ENCODE data around the gene CCSAP. TPM values are rescaled to one million over a fixed set of nuclear protein-coding genes. Genes with fewer than 3 reads are reported as not detected.
"Not testable (repeated sequence)": the region's sequence is repeated elsewhere in the genome, so short reads cannot be mapped to it uniquely, and the experiment has no call there.

CCSAP gene
- polyA plus RNA-seq, 1 donor from 2014 or later = 2.2 TPM

DNA sequence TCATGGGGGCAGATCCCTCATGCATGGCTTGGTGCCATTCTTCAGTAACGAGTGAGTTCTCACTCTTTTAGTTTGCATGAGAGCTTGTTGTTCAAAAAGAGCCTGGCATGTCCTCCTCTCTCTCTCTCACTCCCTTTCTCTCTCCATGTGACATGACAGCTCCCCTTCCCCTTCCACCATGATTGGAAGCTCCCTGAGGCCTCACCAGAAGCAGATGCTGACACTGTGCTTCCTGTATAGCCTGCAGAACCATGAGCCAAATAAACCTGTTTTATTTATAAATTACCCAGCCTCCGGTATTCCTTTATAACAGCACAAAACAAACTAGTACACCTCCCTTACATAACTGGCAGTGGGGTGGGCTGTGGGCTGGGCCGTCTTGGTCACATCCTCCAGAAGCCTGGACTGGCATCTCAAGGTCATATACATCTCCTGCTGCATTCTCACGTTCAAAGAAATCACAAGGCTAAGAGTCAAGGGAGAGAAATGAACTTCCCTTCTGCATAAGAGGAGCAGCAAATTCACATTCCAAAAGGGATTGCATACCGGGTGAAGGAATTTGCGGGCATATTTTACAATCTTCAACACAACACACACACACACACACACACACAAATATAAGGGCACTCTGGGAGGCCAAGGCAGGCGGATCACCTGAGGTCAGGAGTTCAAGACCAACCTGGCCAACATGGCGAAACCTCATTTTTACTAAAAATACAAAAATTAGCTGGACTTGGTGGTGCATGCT, 2.3 kb upstream of the CCSAP start:
- H3K27ac Mint-ChIP-seq = peak overlapping the region in 1 of 3 donors; percentile 70
- no peaks in the 10 kb centered on the region for H3K36me3 Mint-ChIP-seq
- H3K27me3 Mint-ChIP-seq = peaks cover 17% of the 10 kb centered on the region
- peak overlapping the region; percentile 30 to 91 (median 60) for H3K4me3 Mint-ChIP-seq
- H3K4me1 Mint-ChIP-seq = peaks cover 19 to 25% (median 19%) of the 10 kb centered on the region in 3 donors
- H3K9me3 Mint-ChIP-seq = no peaks in the 10 kb centered on the region

- Mint-ChIP-seq H3K27me3 (peaks cover 12% of the 10 kb centered on the region), H3K4me1 (peaks cover 19 to 33% (median 25%) of the 10 kb centered on the region in 3 donors), H3K9me3 (no peaks in the 10 kb centered on the region), H3K36me3 (no peaks in the 10 kb centered on the region), H3K27ac (peak overlapping the region in 1 of 3 donors; percentile 70), H3K4me3 (peak overlapping the region; percentile 73 to 91 (median 86))
Observed at GRCh38 chr1:229344139-229344538, 1.3 kb upstream of the CCSAP start.

DNA sequence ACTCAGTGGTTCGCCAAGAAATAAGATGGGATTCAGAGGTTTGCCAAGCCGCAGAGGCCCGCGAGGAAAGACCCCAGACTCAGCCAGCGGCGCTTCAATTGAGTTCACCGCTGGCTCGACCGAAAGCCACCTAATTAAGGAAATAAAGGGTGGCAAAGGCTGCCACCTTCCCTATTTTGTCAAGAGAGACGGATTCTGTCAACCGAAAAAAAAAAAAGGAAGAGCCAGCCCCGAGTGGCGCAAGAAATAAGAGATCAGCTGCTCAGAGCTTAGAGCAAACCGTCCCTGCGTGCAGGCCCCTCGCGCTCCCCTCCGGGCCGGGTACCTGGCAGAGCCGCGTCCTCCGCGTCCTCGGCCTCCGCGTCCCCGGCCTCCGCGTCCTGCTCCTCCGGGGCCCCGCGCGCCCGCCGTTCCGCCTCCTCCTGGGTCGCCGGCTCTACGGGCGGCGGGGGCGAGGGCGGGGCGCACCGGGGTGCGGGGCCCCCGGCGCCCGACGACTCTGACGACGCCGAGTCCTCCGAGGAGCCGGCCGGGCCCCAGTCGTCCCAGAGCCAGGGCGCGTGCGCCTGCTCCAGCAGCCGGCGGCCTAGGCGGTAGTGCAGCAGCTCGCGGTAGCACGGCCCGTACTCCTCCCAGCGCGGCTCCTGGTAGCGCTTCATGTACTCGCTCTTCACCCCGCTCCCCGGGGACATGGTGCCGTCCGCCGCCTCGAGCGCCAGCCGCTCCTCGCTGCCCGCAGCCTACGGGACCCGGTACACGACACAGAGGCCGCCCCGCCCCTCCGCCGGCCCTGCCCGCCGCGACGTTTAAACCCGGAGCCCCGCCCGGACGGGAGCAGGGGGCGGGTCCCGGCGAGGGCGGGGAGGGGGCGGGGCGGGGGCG, 832 bp downstream of the CCSAP start:
- H3K4me3 Mint-ChIP-seq = peak overlapping the region; percentile 88 to 97 (median 92)
- H3K27ac Mint-ChIP-seq = peak overlapping the region; percentile 80 to 82 (median 81)
- H3K9me3 Mint-ChIP-seq = no peaks in the 10 kb centered on the region
- peaks cover 28 to 50% (median 33%) of the 10 kb centered on the region in 3 donors for H3K4me1 Mint-ChIP-seq
- H3K27me3 Mint-ChIP-seq = peaks cover 9% of the 10 kb centered on the region
- peaks cover 3% of the 10 kb centered on the region for H3K36me3 Mint-ChIP-seq

GRCh38 chr1:229340496-229340895, 2.4 kb downstream of the CCSAP start:
- H3K4me3 Mint-ChIP-seq = peak overlapping the region; percentile 70 to 97 (median 90)

GRCh38 chr1:229339520-229339919, 3.3 kb downstream of the CCSAP start:
- Mint-ChIP-seq H3K27ac (peak overlapping the region in 1 of 3 donors; percentile 55), H3K27me3 (no peaks in the 10 kb centered on the region), H3K4me3 (peak overlapping the region in 1 of 4 donors; percentile 87), H3K4me1 (peaks cover 28 to 49% (median 33%) of the 10 kb centered on the region in 3 donors), H3K9me3 (peaks cover 0 to 2% (median 0%) of the 10 kb centered on the region in 3 donors), H3K36me3 (peaks cover 5% of the 10 kb centered on the region)

More at GRCh38 chr1:229340496-229340895, 2.4 kb downstream of the CCSAP start:
- no peaks in the 10 kb centered on the region for H3K9me3 Mint-ChIP-seq
- peaks cover 3% of the 10 kb centered on the region for H3K36me3 Mint-ChIP-seq
- H3K27ac Mint-ChIP-seq = peak overlapping the region in 1 of 3 donors; percentile 55
- H3K4me1 Mint-ChIP-seq = peaks cover 28 to 50% (median 33%) of the 10 kb centered on the region in 3 donors
- peaks cover 6% of the 10 kb centered on the region for H3K27me3 Mint-ChIP-seq

DNA sequence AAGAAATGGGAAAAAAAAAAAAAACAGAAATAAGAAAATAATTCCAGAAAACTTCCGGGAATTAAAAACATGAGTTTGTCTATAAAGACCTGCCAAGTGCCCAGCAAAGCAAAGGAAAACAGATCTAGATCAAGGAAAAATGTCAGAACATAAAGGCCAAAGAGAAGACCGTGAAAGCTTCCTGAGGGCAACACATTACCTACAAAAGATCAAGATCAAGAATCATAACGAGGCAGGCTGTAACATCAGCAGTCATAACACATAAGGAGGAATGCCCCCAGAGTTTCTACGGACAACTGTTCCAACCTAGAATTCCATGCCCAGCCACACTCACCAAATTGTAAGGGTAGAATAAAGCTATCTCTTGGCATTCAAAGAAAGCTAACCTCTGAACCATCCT, 3.8 kb downstream of the CCSAP start:
- peaks cover 28 to 45% (median 33%) of the 10 kb centered on the region in 3 donors for H3K4me1 Mint-ChIP-seq
- peaks cover 8% of the 10 kb centered on the region for H3K36me3 Mint-ChIP-seq
- H3K27me3 Mint-ChIP-seq = no peaks in the 10 kb centered on the region
- H3K4me3 Mint-ChIP-seq = peak overlapping the region in 2 of 4 donors; percentile 55 to 87
- H3K9me3 Mint-ChIP-seq = peaks cover 0 to 2% (median 0%) of the 10 kb centered on the region in 3 donors
- peak overlapping the region in 1 of 3 donors; percentile 55 for H3K27ac Mint-ChIP-seq

DNA sequence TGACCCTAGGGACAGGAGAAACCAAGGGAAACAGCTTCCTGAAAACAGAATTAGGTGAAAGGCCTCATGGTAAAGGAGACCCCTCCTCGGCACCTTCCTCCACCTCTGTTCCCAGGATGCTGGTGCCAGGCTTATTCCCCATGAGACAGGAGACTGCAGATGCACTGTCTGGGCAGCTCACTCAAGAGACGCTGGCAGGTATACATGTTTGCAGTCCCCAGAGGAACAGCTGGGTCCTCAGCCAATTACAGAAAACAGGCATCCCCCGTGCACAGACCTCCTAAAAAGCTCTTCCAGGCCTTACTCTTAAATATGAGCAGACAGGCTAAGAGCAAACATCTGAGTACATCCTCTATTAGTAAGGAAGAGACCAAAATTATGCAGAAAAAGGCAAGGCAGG, 6.5 kb downstream of the CCSAP start:
- no peaks in the 10 kb centered on the region for H3K27me3 Mint-ChIP-seq
- peaks cover 8% of the 10 kb centered on the region for H3K36me3 Mint-ChIP-seq
- peak overlapping the region in 1 of 3 donors; percentile 90 for H3K27ac Mint-ChIP-seq
- H3K4me3 Mint-ChIP-seq = peak overlapping the region in 1 of 4 donors; percentile 87
- peaks cover 0 to 2% (median 0%) of the 10 kb centered on the region in 3 donors for H3K9me3 Mint-ChIP-seq
- H3K4me1 Mint-ChIP-seq = peaks cover 19 to 34% (median 24%) of the 10 kb centered on the region in 3 donors

GRCh38 chr1:229334716-229335115, 8.1 kb downstream of the CCSAP start:
- H3K4me1 Mint-ChIP-seq = peaks cover 9 to 25% (median 13%) of the 10 kb centered on the region in 3 donors
- H3K36me3 Mint-ChIP-seq = peaks cover 8% of the 10 kb centered on the region
- no peak overlapping the region for H3K4me3 Mint-ChIP-seq
- H3K9me3 Mint-ChIP-seq = peaks cover 0 to 2% (median 0%) of the 10 kb centered on the region in 3 donors
- H3K27me3 Mint-ChIP-seq = no peaks in the 10 kb centered on the region
- H3K27ac Mint-ChIP-seq = peak overlapping the region in 1 of 3 donors; percentile 73

GRCh38 chr1:229334269-229334668, 8.6 kb downstream of the CCSAP start:
- Mint-ChIP-seq H3K27me3 (no peaks in the 10 kb centered on the region), H3K36me3 (peaks cover 8% of the 10 kb centered on the region), H3K4me1 (peaks cover 8 to 21% (median 9%) of the 10 kb centered on the region in 3 donors), H3K9me3 (peaks cover 0 to 2% (median 0%) of the 10 kb centered on the region in 3 donors), H3K4me3 (no peak overlapping the region), H3K27ac (no peak overlapping the region)

- peak overlapping the region in 1 of 4 donors; percentile 23 for H3K4me3 Mint-ChIP-seq
- no peaks in the 10 kb centered on the region for H3K9me3 Mint-ChIP-seq
- H3K4me1 Mint-ChIP-seq = peaks cover 21 to 36% (median 33%) of the 10 kb centered on the region in 3 donors
- peaks cover 9% of the 10 kb centered on the region for H3K36me3 Mint-ChIP-seq
- peak overlapping the region; percentile 13 to 76 (median 23) for H3K27ac Mint-ChIP-seq
- H3K27me3 Mint-ChIP-seq = no peaks in the 10 kb centered on the region
Observed at GRCh38 chr1:229328598-229329362, 14.1 kb downstream of the CCSAP start.

- peaks cover 12% of the 10 kb centered on the region for H3K36me3 Mint-ChIP-seq
- not testable (repeated sequence) for H3K27me3 Mint-ChIP-seq, H3K9me3 Mint-ChIP-seq
- peak overlapping the region in 2 of 4 donors; percentile 49 to 65 for H3K4me3 Mint-ChIP-seq
- peak overlapping the region in 1 of 3 donors; percentile 76 for H3K27ac Mint-ChIP-seq
- peaks cover 22 to 36% (median 33%) of the 10 kb centered on the region in 3 donors for H3K4me1 Mint-ChIP-seq
Observed at GRCh38 chr1:229327765-229328164, 15.1 kb downstream of the CCSAP start.

DNA sequence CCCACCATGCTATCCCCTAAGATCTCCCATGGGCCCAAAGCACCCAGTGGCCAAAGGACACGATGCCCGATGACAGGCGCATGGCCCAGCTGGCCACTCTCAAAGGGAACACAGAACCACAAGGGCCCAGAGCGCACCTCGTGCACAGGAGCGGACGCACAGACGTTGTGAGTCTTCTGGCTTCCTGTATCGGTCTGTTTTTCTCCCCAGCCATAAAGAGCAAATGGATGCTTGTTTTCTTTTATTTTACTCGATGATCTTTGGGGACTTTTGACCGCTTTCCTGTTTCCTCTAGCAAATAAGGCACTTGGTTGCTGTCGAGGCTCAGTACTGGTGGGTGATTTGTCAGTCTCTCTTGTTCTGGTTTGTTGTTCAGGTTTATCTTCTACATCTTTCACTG, 16.2 kb downstream of the CCSAP start:
- H3K4me1 Mint-ChIP-seq = peaks cover 22 to 36% (median 33%) of the 10 kb centered on the region in 3 donors
- H3K36me3 Mint-ChIP-seq = peaks cover 16% of the 10 kb centered on the region
- H3K27me3 Mint-ChIP-seq = no peaks in the 10 kb centered on the region
- H3K9me3 Mint-ChIP-seq = no peaks in the 10 kb centered on the region
- peak overlapping the region in 2 of 4 donors; percentile 63 to 73 for H3K4me3 Mint-ChIP-seq
- peak overlapping the region in 2 of 3 donors; percentile 56 to 87 for H3K27ac Mint-ChIP-seq

GRCh38 chr1:229325853-229326487, 16.9 kb downstream of the CCSAP start:
- Mint-ChIP-seq H3K4me1 (peaks cover 22 to 34% (median 33%) of the 10 kb centered on the region in 3 donors), H3K27me3 (no peaks in the 10 kb centered on the region), H3K36me3 (peaks cover 16% of the 10 kb centered on the region), H3K4me3 (peak overlapping the region; percentile 7 to 73 (median 66)), H3K27ac (peak overlapping the region; percentile 23 to 87 (median 59)), H3K9me3 (no peaks in the 10 kb centered on the region)

DNA sequence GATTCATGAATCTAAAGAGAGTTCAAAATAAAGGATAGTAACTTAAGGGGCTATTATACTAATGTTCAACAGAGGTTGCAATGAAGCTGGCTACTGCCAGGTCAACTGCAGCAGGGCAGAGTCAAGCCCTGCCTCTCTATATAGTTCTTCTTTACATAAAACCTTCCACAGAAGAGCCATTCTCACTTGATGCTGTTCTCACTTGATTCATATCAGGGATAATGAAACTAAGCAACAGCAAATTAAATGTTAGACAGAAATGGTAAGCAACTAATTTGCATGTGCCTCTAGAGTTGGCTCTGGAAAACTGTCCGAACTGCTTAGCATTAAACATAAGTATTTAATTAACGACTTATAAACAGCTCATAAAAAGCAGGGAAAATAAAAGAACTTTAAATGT, 17.4 kb downstream of the CCSAP start:
- Mint-ChIP-seq H3K27me3 (no peaks in the 10 kb centered on the region), H3K4me3 (peak overlapping the region; percentile 7 to 82 (median 70)), H3K27ac (peak overlapping the region; percentile 23 to 87 (median 59)), H3K4me1 (peaks cover 22 to 33% (median 33%) of the 10 kb centered on the region in 3 donors), H3K36me3 (peaks cover 16% of the 10 kb centered on the region), H3K9me3 (no peaks in the 10 kb centered on the region)
